ENCODE results near the gene TRAF6. TPM values are rescaled to one million over a fixed set of nuclear protein-coding genes. Genes with fewer than 3 reads are reported as not detected.
"Not testable (repeated sequence)": the region's sequence is repeated elsewhere in the genome, so short reads cannot be mapped to it uniquely, and the experiment has no call there.

Gene TRAF6
- total RNA-seq, 2 experiments from 2014 or later, result 13.5 to 15.0 TPM

GRCh38 chr11:36487619-36488018, 22.5 kb downstream of the TRAF6 start:
- CTCF ChIA-PET, result interaction anchor here (1.3 to 1.6 kb wide), 2 partner anchors 86 to 113 kb away, joined by 3 to 5 read pairs; no protein-coding TSS in a partner anchor
- Mint-ChIP-seq H3K9me3 (peaks cover 4% of the 10 kb centered on the region), H3K36me3 (ENCODE audit: low read depth) (peaks cover 63% of the 10 kb centered on the region), H3K27me3 (no peaks in the 10 kb centered on the region), H3K4me3 (no peak overlapping the region), H3K27ac (no peak overlapping the region), H3K4me1 (peaks cover 36% of the 10 kb centered on the region)
- DNase-seq, result no peak
- POLR2A ChIA-PET, result no interaction called here

GRCh38 chr11:36485298-36486002, 24.6 kb downstream of the TRAF6 start:
- ChIA-PET CTCF (interaction anchor here (1.2 kb wide), 1 partner anchor 9 kb away, joined by 5 read pairs; no protein-coding TSS in a partner anchor), POLR2A (no interaction called here)
- no peak for DNase-seq
- H3K4me3 Mint-ChIP-seq, result no peak overlapping the region
- H3K27me3 Mint-ChIP-seq, result no peaks in the 10 kb centered on the region
- H3K4me1 Mint-ChIP-seq, result peaks cover 33% of the 10 kb centered on the region
- peaks cover 48% of the 10 kb centered on the region for H3K36me3 Mint-ChIP-seq (ENCODE audit: low read depth)
- no peak overlapping the region for H3K27ac Mint-ChIP-seq
- H3K9me3 Mint-ChIP-seq, result peaks cover 4% of the 10 kb centered on the region

GRCh38 chr11:36483042-36483441, 27.0 kb downstream of the TRAF6 start:
- CTCF ChIA-PET, POLR2A ChIA-PET, H3K27me3 Mint-ChIP-seq, H3K4me3 Mint-ChIP-seq, H3K27ac Mint-ChIP-seq, H3K9me3 Mint-ChIP-seq: not testable (repeated sequence)
- peak; percentile 14 for DNase-seq
- H3K4me1 Mint-ChIP-seq, result peaks cover 18% of the 10 kb centered on the region
- H3K36me3 Mint-ChIP-seq (ENCODE audit: low read depth), result peaks cover 28% of the 10 kb centered on the region

GRCh38 chr11:36480833-36481232, 29.2 kb downstream of the TRAF6 start:
- Mint-ChIP-seq H3K9me3 (peaks cover 4% of the 10 kb centered on the region), H3K4me1 (peaks cover 10% of the 10 kb centered on the region), H3K27me3 (no peaks in the 10 kb centered on the region), H3K4me3 (no peak overlapping the region), H3K27ac (no peak overlapping the region), H3K36me3 (ENCODE audit: low read depth) (peaks cover 19% of the 10 kb centered on the region)
- POLR2A ChIA-PET, result no interaction called here
- CTCF ChIA-PET, result interaction anchor here (1.2 kb wide), 1 partner anchor 12 kb away, joined by 3 read pairs; no protein-coding TSS in a partner anchor
- DNase-seq, result no peak

- no peaks in the 10 kb centered on the region for H3K27me3 Mint-ChIP-seq
- peaks cover 8% of the 10 kb centered on the region for H3K36me3 Mint-ChIP-seq (ENCODE audit: low read depth)
- H3K9me3 Mint-ChIP-seq, result peaks cover 4% of the 10 kb centered on the region
- H3K4me1 Mint-ChIP-seq, result peaks cover 7% of the 10 kb centered on the region
- CTCF ChIA-PET, result interaction anchor here (0.6 to 2.9 kb wide), 14 partner anchors 11 to 188 kb away, joined by 3 to 18 read pairs (median 4); partner anchors contain the start of gene PRR5L
- POLR2A ChIA-PET, result no interaction called here
- DNase-seq, result peak; percentile 51
- no peak overlapping the region for H3K27ac Mint-ChIP-seq
- H3K4me3 Mint-ChIP-seq, result no peak overlapping the region
Observed at GRCh38 chr11:36478700-36479329, 31.3 kb downstream of the TRAF6 start.

GRCh38 chr11:36475192-36475591, 34.9 kb downstream of the TRAF6 start:
- H3K27ac Mint-ChIP-seq, result no peak overlapping the region
- H3K4me1 Mint-ChIP-seq, result no peaks in the 10 kb centered on the region
- DNase-seq, result no peak
- ChIA-PET CTCF (no interaction called here), POLR2A (no interaction called here)
- H3K9me3 Mint-ChIP-seq, result no peaks in the 10 kb centered on the region
- H3K27me3 Mint-ChIP-seq, result no peaks in the 10 kb centered on the region
- H3K4me3 Mint-ChIP-seq, result no peak overlapping the region
- no peaks in the 10 kb centered on the region for H3K36me3 Mint-ChIP-seq (ENCODE audit: low read depth)

- H3K9me3 Mint-ChIP-seq, result no peaks in the 10 kb centered on the region
- no peak overlapping the region for H3K4me3 Mint-ChIP-seq
- ChIA-PET POLR2A (no interaction called here), CTCF (no interaction called here)
- no peak overlapping the region for H3K27ac Mint-ChIP-seq
- H3K4me1 Mint-ChIP-seq, result no peaks in the 10 kb centered on the region
- DNase-seq, result no peak
- H3K36me3 Mint-ChIP-seq (ENCODE audit: low read depth), result no peaks in the 10 kb centered on the region
- H3K27me3 Mint-ChIP-seq, result no peaks in the 10 kb centered on the region
Observed at GRCh38 chr11:36471577-36471976, 38.5 kb downstream of the TRAF6 start.

- Mint-ChIP-seq H3K27ac (no peak overlapping the region), H3K27me3 (no peaks in the 10 kb centered on the region), H3K4me3 (no peak overlapping the region), H3K9me3 (no peaks in the 10 kb centered on the region), H3K4me1 (no peaks in the 10 kb centered on the region), H3K36me3 (ENCODE audit: low read depth) (no peaks in the 10 kb centered on the region)
- CTCF ChIA-PET, result interaction anchor here (2.2 kb wide), 1 partner anchor 23 kb away, joined by 7 read pairs; no protein-coding TSS in a partner anchor
- DNase-seq, result no peak
- POLR2A ChIA-PET, result no interaction called here
Observed at GRCh38 chr11:36469881-36470802, 39.9 kb downstream of the TRAF6 start.

GRCh38 chr11:36469063-36469462, 41.0 kb downstream of the TRAF6 start:
- Mint-ChIP-seq H3K36me3 (ENCODE audit: low read depth) (no peaks in the 10 kb centered on the region), H3K4me3 (no peak overlapping the region), H3K4me1 (no peaks in the 10 kb centered on the region), H3K27me3 (no peaks in the 10 kb centered on the region), H3K27ac (no peak overlapping the region), H3K9me3 (no peaks in the 10 kb centered on the region)
- no peak for DNase-seq
- ChIA-PET CTCF (interaction anchor here (1.9 to 2.2 kb wide), 2 partner anchors 24 to 176 kb away, joined by 7 read pairs; no protein-coding TSS in a partner anchor), POLR2A (interaction anchor here (0.7 kb wide), 1 partner anchor 177 kb away, joined by 3 read pairs; no protein-coding TSS in a partner anchor)

GRCh38 chr11:36467916-36468315, 42.2 kb downstream of the TRAF6 start:
- no peak for DNase-seq
- Mint-ChIP-seq H3K4me3 (no peak overlapping the region), H3K27ac (no peak overlapping the region), H3K36me3 (ENCODE audit: low read depth) (no peaks in the 10 kb centered on the region), H3K27me3 (no peaks in the 10 kb centered on the region), H3K4me1 (no peaks in the 10 kb centered on the region), H3K9me3 (no peaks in the 10 kb centered on the region)
- ChIA-PET CTCF (interaction anchor here (0.9 to 2.2 kb wide), 3 partner anchors 11 to 175 kb away, joined by 4 to 7 read pairs (median 7); no protein-coding TSS in a partner anchor), POLR2A (no interaction called here)

- Mint-ChIP-seq H3K4me3 (no peak overlapping the region), H3K4me1 (no peaks in the 10 kb centered on the region), H3K27me3 (no peaks in the 10 kb centered on the region), H3K27ac (no peak overlapping the region), H3K9me3 (no peaks in the 10 kb centered on the region), H3K36me3 (ENCODE audit: low read depth) (no peaks in the 10 kb centered on the region)
- POLR2A ChIA-PET, result no interaction called here
- no peak for DNase-seq
- CTCF ChIA-PET, result interaction anchor here (1.9 kb wide), 1 partner anchor 174 kb away, joined by 7 read pairs; no protein-coding TSS in a partner anchor
Observed at GRCh38 chr11:36467012-36467411, 43.1 kb downstream of the TRAF6 start.

GRCh38 chr11:36465449-36466163, 44.5 kb downstream of the TRAF6 start:
- Mint-ChIP-seq H3K9me3 (no peaks in the 10 kb centered on the region), H3K4me3 (no peak overlapping the region), H3K27ac (no peak overlapping the region), H3K27me3 (no peaks in the 10 kb centered on the region), H3K36me3 (ENCODE audit: low read depth) (no peaks in the 10 kb centered on the region), H3K4me1 (peaks cover 3% of the 10 kb centered on the region)
- POLR2A ChIA-PET, result interaction anchor here (0.5 kb wide), 1 partner anchor 1267 kb away, joined by 5 read pairs; no protein-coding TSS in a partner anchor
- CTCF ChIA-PET, result interaction anchor here (0.8 to 2.0 kb wide), 4 partner anchors 12 to 173 kb away, joined by 3 to 6 read pairs (median 4); no protein-coding TSS in a partner anchor
- no peak for DNase-seq
